Measurements from ENCODE around the gene SLC45A1.

SLC45A1 gene

GRCh38 chr1:8382608-8383505 lies 64.9 kb downstream of the SLC45A1 start:
- peak; percentile 39 to 49 for ATAC-seq (replicated peaks)
- Mint-ChIP-seq H3K4me1 (peaks cover 48 to 81% of the 10 kb centered on the region in 2 donors), H3K9me3 (no peaks in the 10 kb centered on the region), H3K36me3 (peaks cover 16 to 43% of the 10 kb centered on the region in 2 donors), H3K27ac (peak overlapping the region; percentile 74), H3K27me3 (no peaks in the 10 kb centered on the region), H3K4me3 (peak overlapping the region; percentile 56 to 63)
- no peak for DNase-seq

GRCh38 chr1:8384088-8384487 lies 66.2 kb downstream of the SLC45A1 start:
- Mint-ChIP-seq H3K27ac (peak overlapping the region; percentile 7), H3K4me1 (peaks cover 45 to 71% of the 10 kb centered on the region in 2 donors), H3K4me3 (no peak overlapping the region), H3K27me3 (no peaks in the 10 kb centered on the region), H3K36me3 (peaks cover 18 to 43% of the 10 kb centered on the region in 2 donors), H3K9me3 (no peaks in the 10 kb centered on the region)
- DNase-seq (no peak), ATAC-seq (replicated peaks) (no peak)

- DNase-seq (no peak), ATAC-seq (replicated peaks) (no peak)
- no peak overlapping the region for H3K4me3 Mint-ChIP-seq
- H3K9me3 Mint-ChIP-seq: no peaks in the 10 kb centered on the region
- H3K4me1 Mint-ChIP-seq: peaks cover 48 to 66% of the 10 kb centered on the region in 2 donors
- peaks cover 17 to 48% of the 10 kb centered on the region in 2 donors for H3K36me3 Mint-ChIP-seq
- peak overlapping the region; percentile 42 for H3K27ac Mint-ChIP-seq
- no peaks in the 10 kb centered on the region for H3K27me3 Mint-ChIP-seq
Observed at GRCh38 chr1:8384577-8384976, 66.7 kb downstream of the SLC45A1 start.

- ATAC-seq (replicated peaks): no peak
- Mint-ChIP-seq H3K27ac (peak overlapping the region; percentile 60), H3K4me1 (peaks cover 52 to 74% of the 10 kb centered on the region in 2 donors), H3K36me3 (peaks cover 22 to 54% of the 10 kb centered on the region in 2 donors), H3K27me3 (no peaks in the 10 kb centered on the region), H3K4me3 (no peak overlapping the region), H3K9me3 (no peaks in the 10 kb centered on the region)
- no peak for DNase-seq
Observed at GRCh38 chr1:8386247-8386646, 68.3 kb downstream of the SLC45A1 start.

- Mint-ChIP-seq H3K27me3 (no peaks in the 10 kb centered on the region), H3K4me3 (no peak overlapping the region), H3K27ac (peak overlapping the region; percentile 42), H3K9me3 (no peaks in the 10 kb centered on the region), H3K36me3 (peaks cover 22 to 58% of the 10 kb centered on the region in 2 donors), H3K4me1 (peaks cover 50 to 70% of the 10 kb centered on the region in 2 donors)
- ATAC-seq (replicated peaks) (no peak), DNase-seq (no peak)
Observed at GRCh38 chr1:8388732-8389562, 71.0 kb downstream of the SLC45A1 start.

GRCh38 chr1:8389958-8390535 lies 72.1 kb downstream of the SLC45A1 start:
- no peaks in the 10 kb centered on the region for H3K9me3 Mint-ChIP-seq
- DNase-seq: no peak
- H3K27me3 Mint-ChIP-seq: no peaks in the 10 kb centered on the region
- no peak for ATAC-seq (replicated peaks)
- peaks cover 47 to 66% of the 10 kb centered on the region in 2 donors for H3K4me1 Mint-ChIP-seq
- no peak overlapping the region for H3K4me3 Mint-ChIP-seq
- H3K27ac Mint-ChIP-seq: peak overlapping the region; percentile 59
- peaks cover 27 to 58% of the 10 kb centered on the region in 2 donors for H3K36me3 Mint-ChIP-seq

GRCh38 chr1:8390707-8391106 lies 72.8 kb downstream of the SLC45A1 start:
- peaks cover 33 to 58% of the 10 kb centered on the region in 2 donors for H3K36me3 Mint-ChIP-seq
- H3K27me3 Mint-ChIP-seq: no peaks in the 10 kb centered on the region
- no peak for ATAC-seq (replicated peaks)
- H3K9me3 Mint-ChIP-seq: no peaks in the 10 kb centered on the region
- peaks cover 47 to 66% of the 10 kb centered on the region in 2 donors for H3K4me1 Mint-ChIP-seq
- peak overlapping the region; percentile 74 for H3K27ac Mint-ChIP-seq
- H3K4me3 Mint-ChIP-seq: peak overlapping the region in 1 of 2 donors; percentile 26
- no peak for DNase-seq

- ATAC-seq (replicated peaks) (no peak), DNase-seq (no peak)
- Mint-ChIP-seq H3K27me3 (no peaks in the 10 kb centered on the region), H3K9me3 (no peaks in the 10 kb centered on the region), H3K36me3 (peaks cover 28 to 46% of the 10 kb centered on the region in 2 donors), H3K4me3 (no peak overlapping the region), H3K27ac (no peak overlapping the region), H3K4me1 (peaks cover 53 to 69% of the 10 kb centered on the region in 2 donors)
Observed at GRCh38 chr1:8392522-8392921, 74.6 kb downstream of the SLC45A1 start.
